Activated CD4-positive, alpha-beta memory T cell treated with anti-CD3 and anti-CD28 coated beads, Interleukin-2, amount 10 ng/mL, durations not matched to agents 7 days and 5 days (primary cell): ENCODE data around the gene AURKB. TPM values are rescaled to one million over a fixed set of nuclear protein-coding genes. Genes with fewer than 3 reads are reported as not detected.
"Not testable (repeated sequence)": the region's sequence is repeated elsewhere in the genome, so short reads cannot be mapped to it uniquely, and the experiment has no call there.

Experiments used
- CTCF ChIA-PET: fragments of 350-600 bp; sonication (Branson Sonifier 250); formaldehyde crosslinking; loops from one replicate; lab custom pipeline; 2021; ENCODE audit warnings: antibody characterized with exemption, inconsistent platforms; lab: Charles Lee
- POLR2A ChIA-PET: fragments of 350-600 bp; sonication (Branson Sonifier 250); formaldehyde crosslinking; loops from one replicate; lab custom pipeline; 2021; ENCODE audit warnings: antibody characterized with exemption; lab: Charles Lee
- DNase-seq: peaks from one replicate; pipeline ENCODE4 v3.0.0-alpha.2; 2020
- H3K27ac Mint-ChIP-seq: one replicate; pipeline ENCODE4 v1.8.0; 2021; ENCODE audit warnings: mild to moderate bottlenecking, mixed read lengths
- H3K27me3 Mint-ChIP-seq: one replicate; pipeline ENCODE4 v1.8.0; 2021; ENCODE audit warnings: mixed read lengths
- H3K36me3 Mint-ChIP-seq: one replicate; pipeline ENCODE4 v1.8.0; 2021; ENCODE audit warnings: low read depth, mixed read lengths
- H3K4me1 Mint-ChIP-seq: one replicate; pipeline ENCODE4 v1.8.0; 2021; ENCODE audit warnings: mixed read lengths
- H3K4me3 Mint-ChIP-seq: one replicate; pipeline ENCODE4 v1.8.0; 2021; ENCODE audit warnings: mild to moderate bottlenecking, mixed read lengths
- H3K9me3 Mint-ChIP-seq: one replicate; pipeline ENCODE4 v1.8.0; 2021; ENCODE audit warnings: mixed read lengths
- total RNA-seq, 2 experiments: library from RNA; stranded (reverse); gene quantifications; one replicate each; pipeline ENCODE4 v1.2.3, GENCODE V29; 2021

The AURKB gene
- 100 to 1,000 TPM; 160 to 167 TPM for total RNA-seq

DNA sequence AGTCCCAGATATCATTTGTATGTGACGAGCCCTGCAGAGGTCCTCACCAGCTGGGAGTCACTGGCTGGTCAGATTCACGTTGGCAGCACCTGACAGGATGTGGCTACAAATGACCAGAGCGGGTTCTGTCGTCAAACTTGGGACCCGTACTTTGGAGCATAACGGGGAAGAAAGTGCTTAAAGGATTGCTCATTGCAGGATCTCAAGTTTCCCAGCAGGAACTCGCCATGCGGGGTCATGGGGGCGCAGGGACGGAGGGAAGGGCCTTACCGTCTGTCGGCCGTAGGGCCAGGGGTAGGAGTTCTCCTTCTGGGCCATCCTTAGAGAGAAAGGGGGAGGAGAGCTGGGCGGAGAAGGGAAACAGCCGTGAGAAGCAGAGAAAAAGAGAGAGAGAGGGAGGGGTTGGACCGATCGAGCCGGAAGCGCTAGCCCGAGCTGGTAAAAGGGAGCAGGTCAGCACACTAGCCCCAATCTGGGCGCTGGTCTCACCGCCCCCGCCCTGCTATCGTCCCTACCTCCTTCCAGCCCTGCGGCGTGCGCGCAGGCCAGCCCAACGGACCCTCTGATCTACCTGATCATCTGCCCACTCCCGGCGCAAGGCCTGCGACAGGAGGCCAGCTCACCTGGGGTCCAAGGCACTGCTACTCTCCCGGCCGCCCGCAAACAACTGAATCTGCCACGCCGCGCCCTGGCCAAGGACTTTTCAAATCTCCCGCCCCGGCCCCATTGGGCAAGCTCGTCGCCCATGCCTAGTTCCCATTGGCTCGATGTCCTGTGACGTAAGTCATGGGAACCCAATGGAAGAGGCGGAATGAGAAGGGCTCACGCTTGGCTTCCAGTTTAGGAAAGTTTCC lies at the start of gene AURKB:
TSS of gene AURKB (minus strand) at position 669 of the 854 bp plus-strand sequence. CDS start at position 318, 351 bp downstream.
- peak; percentile 94 for DNase-seq
- Mint-ChIP-seq H3K27ac (peak within 1 kb of the TSS; percentile 86), H3K27me3 (no peaks in the 10 kb centered on the region), H3K9me3 (no peaks in the 10 kb centered on the region), H3K4me1 (peaks cover 39% of the 10 kb centered on the region), H3K4me3 (peak within 1 kb of the TSS; percentile 87), H3K36me3 (peaks cover 40% of the 10 kb centered on the region)
- ChIA-PET POLR2A (interaction anchor here (0.7 to 25.1 kb wide), 20 partner anchors 14 to 225 kb away, joined by 3 to 612 read pairs (median 8); partner anchors contain the start of genes BORCS6, CTC1, NDEL1 and PFAS), CTCF (interaction anchor here (0.6 to 1.7 kb wide), 11 partner anchors 9 to 91 kb away, joined by 3 to 14 read pairs (median 4); partner anchors contain the start of genes BORCS6 and SLC25A35)

DNA sequence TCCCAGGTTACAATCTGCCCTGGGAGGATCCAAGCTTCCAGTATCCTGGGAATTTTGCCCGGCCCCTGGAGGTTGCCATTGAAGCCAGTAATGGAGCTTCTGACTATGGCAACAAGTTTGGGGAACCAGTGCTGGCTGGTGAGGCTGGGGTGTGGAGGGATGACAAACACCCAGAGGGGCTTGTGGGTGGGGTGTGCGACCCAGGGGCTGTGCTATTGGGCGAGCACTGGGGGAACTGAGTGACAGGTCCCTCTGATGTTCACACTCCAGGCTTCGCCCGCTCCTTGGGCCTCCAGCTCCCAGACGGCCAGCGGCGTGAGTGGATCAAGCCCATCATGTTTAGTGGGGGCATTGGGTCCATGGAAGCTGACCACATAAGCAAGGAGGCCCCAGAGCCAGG lies 47.4 kb upstream of the AURKB start:
- no peak overlapping the region for H3K4me3 Mint-ChIP-seq
- H3K27ac Mint-ChIP-seq: no peak overlapping the region
- peaks cover 26% of the 10 kb centered on the region for H3K36me3 Mint-ChIP-seq
- CTCF ChIA-PET: no interaction called here
- no peaks in the 10 kb centered on the region for H3K27me3 Mint-ChIP-seq
- DNase-seq: no peak
- H3K9me3 Mint-ChIP-seq: no peaks in the 10 kb centered on the region
- POLR2A ChIA-PET: interaction anchor here (1.4 kb wide), 1 partner anchor 10 kb away, joined by 5 read pairs; the partner anchor contains the start of gene CTC1
- H3K4me1 Mint-ChIP-seq: no peaks in the 10 kb centered on the region

DNA sequence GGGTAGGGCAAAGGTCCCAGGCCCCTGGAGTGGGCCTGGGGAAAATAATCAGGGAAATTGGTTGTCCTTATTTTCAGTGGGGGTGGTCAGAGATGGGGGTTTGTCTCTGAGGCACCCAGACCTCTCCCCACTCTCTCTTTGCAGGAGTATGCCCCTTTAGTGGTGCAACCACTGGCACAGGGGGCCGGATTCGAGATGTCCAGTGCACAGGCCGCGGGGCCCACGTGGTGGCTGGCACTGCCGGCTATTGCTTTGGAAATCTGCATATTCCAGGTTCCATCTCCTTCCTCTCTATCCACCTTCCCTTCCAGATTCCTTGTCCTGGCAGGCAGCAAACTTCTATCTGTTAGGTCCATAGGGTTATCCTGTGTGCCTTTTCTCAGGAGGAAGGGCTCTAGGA lies 46.3 kb upstream of the AURKB start:
- no peak overlapping the region for H3K27ac Mint-ChIP-seq
- peaks cover 25% of the 10 kb centered on the region for H3K36me3 Mint-ChIP-seq
- H3K4me3 Mint-ChIP-seq: no peak overlapping the region
- no peak for DNase-seq
- no peaks in the 10 kb centered on the region for H3K9me3 Mint-ChIP-seq
- ChIA-PET POLR2A (interaction anchor here (1.4 kb wide), 1 partner anchor 9 kb away, joined by 5 read pairs; the partner anchor contains the start of gene CTC1), CTCF (no interaction called here)
- H3K27me3 Mint-ChIP-seq: no peaks in the 10 kb centered on the region
- no peaks in the 10 kb centered on the region for H3K4me1 Mint-ChIP-seq

DNA sequence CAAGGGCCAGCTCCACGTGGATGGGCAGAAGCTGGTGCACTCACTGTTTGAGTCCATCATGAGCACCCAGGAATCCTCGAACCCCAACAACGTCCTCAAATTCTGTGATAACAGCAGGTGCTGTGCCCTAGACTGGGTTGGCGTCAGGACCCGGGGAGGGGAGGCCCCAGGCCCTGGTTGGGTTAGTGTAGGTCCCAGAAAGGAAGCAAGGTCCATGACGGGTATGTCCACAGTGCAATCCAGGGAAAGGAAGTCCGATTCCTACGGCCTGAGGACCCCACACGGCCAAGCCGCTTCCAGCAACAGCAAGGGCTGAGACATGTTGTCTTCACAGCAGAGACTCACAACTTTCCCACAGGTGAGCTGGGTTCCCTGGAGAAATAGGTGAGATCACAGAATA lies 45.9 kb upstream of the AURKB start:
- no peaks in the 10 kb centered on the region for H3K27me3 Mint-ChIP-seq
- H3K27ac Mint-ChIP-seq: no peak overlapping the region
- DNase-seq: no peak
- ChIA-PET POLR2A (interaction anchor here (1.4 kb wide), 1 partner anchor 9 kb away, joined by 5 read pairs; the partner anchor contains the start of gene CTC1), CTCF (no interaction called here)
- H3K4me3 Mint-ChIP-seq: no peak overlapping the region
- peaks cover 25% of the 10 kb centered on the region for H3K36me3 Mint-ChIP-seq
- no peaks in the 10 kb centered on the region for H3K4me1 Mint-ChIP-seq
- no peaks in the 10 kb centered on the region for H3K9me3 Mint-ChIP-seq

DNA sequence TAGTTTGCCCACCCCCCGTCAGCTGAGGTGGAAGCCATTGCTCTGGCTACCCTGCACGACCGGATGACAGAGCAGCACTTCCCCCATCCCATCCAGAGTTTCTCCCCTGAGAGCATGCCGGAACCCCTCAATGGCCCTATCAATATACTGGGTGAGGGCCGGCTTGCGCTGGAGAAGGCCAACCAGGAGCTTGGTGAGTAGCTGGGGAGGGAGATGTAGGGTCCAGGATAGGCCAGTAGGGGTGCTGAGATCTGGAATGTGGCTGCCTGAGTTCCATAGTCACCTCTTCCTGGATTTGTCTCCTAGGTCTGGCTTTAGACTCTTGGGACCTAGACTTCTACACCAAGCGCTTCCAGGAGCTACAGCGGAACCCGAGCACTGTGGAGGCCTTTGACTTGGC lies 45.1 kb upstream of the AURKB start:
- Mint-ChIP-seq H3K4me1 (peaks cover 3% of the 10 kb centered on the region), H3K36me3 (peaks cover 21% of the 10 kb centered on the region), H3K4me3 (no peak overlapping the region), H3K9me3 (no peaks in the 10 kb centered on the region), H3K27me3 (no peaks in the 10 kb centered on the region), H3K27ac (no peak overlapping the region)
- ChIA-PET CTCF (no interaction called here), POLR2A (no interaction called here)
- DNase-seq: no peak

DNA sequence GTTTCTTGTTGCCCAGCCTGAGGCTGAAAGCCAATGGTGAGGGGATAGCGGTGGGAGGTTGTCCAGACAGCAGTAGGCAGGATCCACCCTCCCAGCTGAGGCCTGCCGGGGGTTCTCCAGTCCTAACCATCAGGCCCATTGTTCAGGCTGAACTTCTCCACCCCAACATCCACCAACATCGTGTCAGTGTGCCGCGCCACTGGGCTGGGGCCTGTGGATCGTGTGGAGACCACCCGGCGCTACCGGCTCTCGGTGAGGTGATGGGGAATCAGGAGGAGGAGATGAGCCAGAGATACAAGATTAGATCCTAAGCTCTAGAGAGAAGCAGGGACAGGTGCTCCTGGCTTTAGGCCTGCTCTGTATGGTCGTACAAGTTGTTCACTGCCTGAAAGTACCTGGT lies 44.5 kb upstream of the AURKB start:
- Mint-ChIP-seq H3K4me3 (no peak overlapping the region), H3K36me3 (peaks cover 21% of the 10 kb centered on the region), H3K4me1 (peaks cover 9% of the 10 kb centered on the region), H3K9me3 (no peaks in the 10 kb centered on the region), H3K27ac (no peak overlapping the region), H3K27me3 (no peaks in the 10 kb centered on the region)
- CTCF ChIA-PET: no interaction called here
- POLR2A ChIA-PET: no interaction called here
- no peak for DNase-seq

DNA sequence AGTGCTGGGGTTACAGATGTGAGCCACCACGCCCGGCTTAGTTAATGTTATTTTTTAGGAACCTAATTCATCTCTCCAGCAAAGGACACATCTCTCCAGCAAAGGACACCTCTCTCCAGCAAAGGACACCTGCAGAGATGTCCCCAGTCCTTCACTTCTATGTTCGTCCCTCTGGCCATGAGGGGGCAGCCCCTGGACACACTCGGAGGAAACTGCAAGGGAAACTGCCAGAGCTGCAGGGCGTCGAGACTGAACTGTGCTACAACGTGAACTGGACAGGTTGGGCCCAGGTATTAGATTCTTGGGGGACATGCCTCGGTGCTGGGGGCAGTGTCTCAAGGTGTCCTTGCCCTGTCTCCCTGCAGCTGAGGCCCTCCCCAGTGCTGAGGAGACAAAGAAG lies 43.4 kb upstream of the AURKB start:
- no peak overlapping the region for H3K4me3 Mint-ChIP-seq
- no peaks in the 10 kb centered on the region for H3K9me3 Mint-ChIP-seq
- peaks cover 26% of the 10 kb centered on the region for H3K36me3 Mint-ChIP-seq
- POLR2A ChIA-PET: no interaction called here
- no peak for DNase-seq
- H3K27me3 Mint-ChIP-seq: no peaks in the 10 kb centered on the region
- no peak overlapping the region for H3K27ac Mint-ChIP-seq
- peaks cover 18% of the 10 kb centered on the region for H3K4me1 Mint-ChIP-seq
- CTCF ChIA-PET: interaction anchor here (0.8 kb wide), 1 partner anchor 41 kb away, joined by 3 read pairs; the partner anchor contains the start of gene SLC25A35

DNA sequence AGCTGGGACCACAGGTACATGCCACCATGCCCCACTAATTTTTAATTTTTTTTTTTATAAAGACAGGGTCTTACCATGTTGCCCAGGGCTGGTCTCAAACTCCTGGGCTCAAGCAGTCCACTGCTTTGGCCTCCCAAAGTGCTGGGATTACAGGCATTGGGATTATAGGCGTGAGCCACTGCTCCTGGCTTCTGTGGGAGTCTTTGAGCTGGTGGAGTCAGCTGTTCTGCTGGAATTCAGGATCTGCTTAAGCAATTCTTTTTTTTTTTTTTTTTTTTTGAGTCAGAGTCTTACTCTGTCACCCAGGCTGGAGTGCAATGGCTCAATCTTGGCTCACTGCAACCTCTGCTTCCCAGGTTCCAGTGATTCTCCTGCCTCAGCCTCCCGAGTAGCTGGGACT lies 41.0 kb upstream of the AURKB start:
- H3K9me3 Mint-ChIP-seq, H3K27me3 Mint-ChIP-seq, H3K4me3 Mint-ChIP-seq, DNase-seq, H3K27ac Mint-ChIP-seq: not testable (repeated sequence)
- POLR2A ChIA-PET: interaction anchor here (1.1 to 2.0 kb wide), 3 partner anchors 29 to 78 kb away, joined by 3 to 7 read pairs (median 6); partner anchors contain the start of gene SLC25A35
- peaks cover 31% of the 10 kb centered on the region for H3K36me3 Mint-ChIP-seq
- CTCF ChIA-PET: interaction anchor here (1.3 to 1.7 kb wide), 2 partner anchors 44 to 47 kb away, joined by 3 to 7 read pairs; partner anchors contain the start of gene SLC25A35
- H3K4me1 Mint-ChIP-seq: peaks cover 26% of the 10 kb centered on the region

DNA sequence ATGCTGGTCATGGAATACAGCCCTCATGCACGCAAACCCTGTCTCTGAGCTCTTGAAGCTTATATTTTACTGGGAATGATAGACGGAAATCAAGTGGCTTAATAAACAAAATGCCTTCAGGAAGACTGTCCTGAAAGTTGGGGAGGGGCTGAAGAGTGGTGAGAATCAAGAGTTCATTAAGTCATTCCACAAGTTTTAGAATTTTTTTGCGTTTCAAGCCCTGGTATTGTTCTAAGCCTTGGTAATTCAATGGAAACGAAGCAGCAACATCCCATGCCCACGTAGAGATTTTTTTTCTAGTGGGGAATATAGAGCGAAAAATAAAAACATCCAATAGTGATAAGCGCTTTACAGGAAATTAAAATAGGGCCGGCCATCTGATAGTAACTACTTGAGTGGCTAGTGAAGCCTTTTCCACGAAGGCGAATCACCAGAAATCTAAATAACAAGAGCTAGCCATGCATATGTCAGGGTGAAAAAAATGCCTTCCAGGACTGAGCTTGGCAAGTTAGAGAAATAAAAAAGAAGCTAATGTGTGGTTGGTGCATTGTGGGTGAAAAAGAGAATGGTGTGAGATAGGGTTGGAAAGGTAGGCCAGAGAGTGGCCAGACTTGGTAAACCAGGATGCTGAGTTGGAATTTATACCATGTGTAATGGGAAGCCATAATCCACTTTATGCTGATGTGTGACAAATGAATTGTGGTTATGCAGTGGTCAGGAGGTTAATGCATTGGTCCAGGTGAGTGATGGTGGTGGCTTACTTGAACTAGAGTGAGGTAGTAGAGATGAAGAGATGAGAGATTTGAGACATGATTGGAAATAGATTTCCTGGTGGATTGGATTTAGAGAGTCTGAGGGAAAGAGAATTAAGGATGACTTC lies 39.5 kb upstream of the AURKB start:
- Mint-ChIP-seq H3K27me3 (no peaks in the 10 kb centered on the region), H3K36me3 (peaks cover 37% of the 10 kb centered on the region), H3K4me1 (peaks cover 41% of the 10 kb centered on the region), H3K27ac (peak overlapping the region; percentile 100), H3K4me3 (peak overlapping the region; percentile 94), H3K9me3 (no peaks in the 10 kb centered on the region)
- CTCF ChIA-PET: interaction anchor here (0.6 to 4.7 kb wide), 8 partner anchors 24 to 134 kb away, joined by 3 to 40 read pairs (median 7); partner anchors contain the start of gene SLC25A35
- POLR2A ChIA-PET: interaction anchor here (0.7 to 9.9 kb wide), 23 partner anchors 10 to 497 kb away, joined by 3 to 371 read pairs (median 10); partner anchors contain the start of genes ALOXE3, AURKB, BORCS6 and HES7
- no peak for DNase-seq

DNA sequence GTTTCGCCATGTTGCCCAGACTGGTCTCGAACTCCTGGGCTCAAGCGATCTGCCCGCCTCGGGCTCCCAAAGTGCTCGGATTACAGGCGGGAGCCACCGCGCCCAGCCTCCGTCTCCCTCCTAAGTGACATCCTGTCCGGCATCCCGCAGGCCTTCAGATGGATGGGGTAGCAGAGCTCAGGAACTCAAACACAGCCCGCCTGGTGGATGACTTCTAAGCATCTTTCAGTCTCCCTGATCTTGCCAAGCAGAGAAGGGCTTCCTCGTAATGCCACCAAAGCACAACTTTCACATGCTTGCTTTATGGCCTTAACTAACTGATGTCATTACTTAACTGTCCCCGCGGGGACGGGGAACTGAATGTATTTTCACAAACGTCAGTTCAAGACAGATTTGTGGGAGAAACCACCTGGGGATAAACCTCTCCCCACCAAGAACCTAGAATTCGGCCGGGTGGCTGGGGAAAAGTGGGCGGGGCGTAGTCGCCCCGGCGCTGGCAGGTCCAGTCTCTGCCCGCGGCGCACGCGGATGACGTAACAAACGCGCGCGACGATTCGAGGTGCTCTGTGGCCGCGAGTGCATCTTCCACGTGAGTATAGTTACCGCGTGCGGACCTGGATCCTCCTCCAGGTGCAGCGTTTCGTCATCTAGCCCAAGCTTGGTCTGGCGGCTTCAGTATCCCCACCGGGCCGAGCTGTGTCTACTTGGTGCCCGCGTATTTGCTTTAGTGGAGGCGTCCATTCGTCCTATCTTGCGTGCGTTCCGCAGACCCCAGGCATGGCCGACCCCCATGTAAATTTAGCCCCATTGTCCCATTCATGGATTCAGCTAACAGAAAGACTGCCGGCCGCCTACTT lies 38.6 kb upstream of the AURKB start, which contains the start of gene PFAS:
TSS of gene PFAS (plus strand) at position 539 of the 857 bp plus-strand sequence. CDS start 4,649 bp downstream, outside the sequence.
- Mint-ChIP-seq H3K4me3 (peak within 1 kb of the TSS; percentile 94), H3K27ac (peak within 1 kb of the TSS; percentile 100), H3K27me3 (no peaks in the 10 kb centered on the region), H3K9me3 (no peaks in the 10 kb centered on the region), H3K4me1 (peaks cover 50% of the 10 kb centered on the region), H3K36me3 (peaks cover 41% of the 10 kb centered on the region)
- ChIA-PET CTCF (interaction anchor here (0.6 to 4.7 kb wide), 9 partner anchors 23 to 130 kb away, joined by 3 to 40 read pairs (median 9); partner anchors contain the start of genes KRABD2 and SLC25A35), POLR2A (interaction anchor here (0.7 to 9.9 kb wide), 31 partner anchors 11 to 498 kb away, joined by 3 to 371 read pairs (median 8); partner anchors contain the start of genes ALOXE3, AURKB, BORCS6 and HES7)
- DNase-seq: peak; percentile 96

DNA sequence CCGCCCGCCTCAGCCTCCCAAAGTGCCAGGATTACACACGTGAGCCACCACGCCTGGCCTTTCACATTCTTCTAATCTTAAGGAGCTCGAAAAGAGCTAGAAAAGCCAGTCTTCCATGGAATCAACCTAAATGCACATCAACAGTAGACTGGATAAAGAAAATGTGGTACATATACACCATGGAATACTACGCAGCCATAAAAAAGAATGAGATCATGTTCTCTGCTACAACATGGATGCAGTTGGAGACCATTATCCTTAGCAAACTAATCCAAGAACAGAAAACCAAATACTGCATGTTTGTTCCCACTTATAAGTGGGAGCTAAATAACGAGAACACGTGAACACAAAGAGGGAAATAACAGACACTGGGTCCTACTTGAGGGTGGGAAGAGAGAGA lies 34.4 kb upstream of the AURKB start:
- Mint-ChIP-seq H3K27me3 (no peaks in the 10 kb centered on the region), H3K9me3 (no peaks in the 10 kb centered on the region), H3K27ac (peak overlapping the region; percentile 100), H3K36me3 (peaks cover 56% of the 10 kb centered on the region), H3K4me3 (no peak overlapping the region), H3K4me1 (peaks cover 54% of the 10 kb centered on the region)
- CTCF ChIA-PET: interaction anchor here (1.4 to 1.6 kb wide), 3 partner anchors 9 to 23 kb away, joined by 3 to 5 read pairs (median 4); no protein-coding TSS in a partner anchor
- DNase-seq: no peak
- POLR2A ChIA-PET: interaction anchor here (0.9 to 9.9 kb wide), 10 partner anchors 10 to 81 kb away, joined by 3 to 371 read pairs (median 8); partner anchors contain the start of genes AURKB, RANGRF and SLC25A35
